BE2C (cell line): ENCODE results near the gene ZFC3H1.
"Not testable (repeated sequence)": the region's sequence is repeated elsewhere in the genome, so short reads cannot be mapped to it uniquely, and the experiment has no call there.

ENCODE experiments used
- DNase-seq: peaks from one replicate; pipeline ENCODE4 v3.0.0-alpha.2; 2020
- H3K27me3 ChIP-seq: fragments of 250-450 bp; sonication (Bioruptor Pico); 2 replicates; pipeline ENCODE4 v1.5.1; 2020; ENCODE audit warnings: mild to moderate bottlenecking
- H3K36me3 ChIP-seq: fragments of 250-450 bp; sonication (Bioruptor Pico); 2 replicates; pipeline ENCODE4 v1.5.1; 2020; ENCODE audit warnings: mild to moderate bottlenecking
- H3K4me1 ChIP-seq: fragments of 250-450 bp; sonication (Bioruptor Pico); 2 replicates; pipeline ENCODE4 v1.5.1; 2020
- H3K4me3 ChIP-seq: 2 replicates; pipeline ENCODE4 v1.5.1; 2011; ENCODE audit warnings: low read depth, low read length
- H3K9me3 ChIP-seq: fragments of 250-450 bp; sonication (Bioruptor Pico); 2 replicates; pipeline ENCODE4 v1.5.1; 2020
- TF ChIP-seq, protein P1 (sequence below): IDR thresholded peaks from 2 replicates; pipeline ENCODE4 v1.5.1; 2012; ENCODE audit warnings: mild to moderate bottlenecking, low read depth, low read length

The ZFC3H1 gene

DNA sequence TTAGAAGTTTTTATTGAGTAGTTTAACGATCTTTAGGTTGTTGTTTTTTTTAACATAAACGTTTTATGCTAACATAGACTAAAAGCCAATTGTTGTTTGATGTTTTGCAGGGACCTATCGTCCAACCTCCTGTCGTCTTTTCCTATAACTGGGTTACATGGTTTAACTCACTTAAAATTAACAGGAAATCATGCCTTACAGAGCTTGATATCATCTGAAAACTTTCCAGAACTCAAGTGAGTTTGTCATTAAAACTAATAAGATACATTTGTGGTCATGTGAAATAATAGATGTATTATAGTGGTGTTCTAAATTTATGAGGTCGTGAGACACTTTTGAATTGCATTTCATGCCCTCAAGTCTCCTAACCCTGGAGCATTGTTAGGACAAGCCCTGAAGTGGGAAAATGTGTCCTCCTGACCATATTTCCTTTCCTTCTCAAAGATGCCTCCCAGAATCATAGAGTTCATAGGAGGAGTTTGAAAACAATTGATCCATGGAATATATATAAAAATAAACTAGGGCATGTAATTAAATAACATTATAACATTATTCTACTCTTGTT lies 84.9 kb downstream of the ZFC3H1 start:
- Histone ChIP-seq H3K36me3 (peaks cover 24% of the 10 kb centered on the region), H3K27me3 (no peaks in the 10 kb centered on the region), H3K9me3 (no peaks in the 10 kb centered on the region), H3K4me3 (no peak overlapping the region), H3K4me1 (peaks cover 30% of the 10 kb centered on the region)
- TF ChIP-seq, protein P1, sequence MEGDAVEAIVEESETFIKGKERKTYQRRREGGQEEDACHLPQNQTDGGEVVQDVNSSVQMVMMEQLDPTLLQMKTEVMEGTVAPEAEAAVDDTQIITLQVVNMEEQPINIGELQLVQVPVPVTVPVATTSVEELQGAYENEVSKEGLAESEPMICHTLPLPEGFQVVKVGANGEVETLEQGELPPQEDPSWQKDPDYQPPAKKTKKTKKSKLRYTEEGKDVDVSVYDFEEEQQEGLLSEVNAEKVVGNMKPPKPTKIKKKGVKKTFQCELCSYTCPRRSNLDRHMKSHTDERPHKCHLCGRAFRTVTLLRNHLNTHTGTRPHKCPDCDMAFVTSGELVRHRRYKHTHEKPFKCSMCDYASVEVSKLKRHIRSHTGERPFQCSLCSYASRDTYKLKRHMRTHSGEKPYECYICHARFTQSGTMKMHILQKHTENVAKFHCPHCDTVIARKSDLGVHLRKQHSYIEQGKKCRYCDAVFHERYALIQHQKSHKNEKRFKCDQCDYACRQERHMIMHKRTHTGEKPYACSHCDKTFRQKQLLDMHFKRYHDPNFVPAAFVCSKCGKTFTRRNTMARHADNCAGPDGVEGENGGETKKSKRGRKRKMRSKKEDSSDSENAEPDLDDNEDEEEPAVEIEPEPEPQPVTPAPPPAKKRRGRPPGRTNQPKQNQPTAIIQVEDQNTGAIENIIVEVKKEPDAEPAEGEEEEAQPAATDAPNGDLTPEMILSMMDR: no peak
- no peak for DNase-seq

DNA sequence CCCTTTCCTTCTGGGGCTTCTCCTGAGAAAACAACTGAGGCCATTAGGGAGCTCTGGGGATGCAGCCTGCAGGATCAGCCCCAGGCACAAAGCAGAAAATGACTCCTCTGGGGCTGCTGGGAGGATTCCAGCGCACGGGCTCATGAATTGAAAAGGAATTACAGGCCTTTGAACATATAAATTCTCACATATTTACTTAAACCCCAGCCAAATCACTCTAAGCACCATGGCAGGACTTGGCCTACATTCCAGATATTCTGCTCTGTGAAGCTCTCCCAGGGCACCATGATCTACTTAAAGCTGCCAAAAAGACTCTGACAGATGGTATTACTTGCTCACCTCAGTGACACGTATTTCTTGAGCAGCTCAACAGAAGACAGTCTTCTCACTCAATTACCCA lies 87.2 kb downstream of the ZFC3H1 start:
- Histone ChIP-seq H3K9me3 (no peaks in the 10 kb centered on the region), H3K4me1 (peaks cover 38% of the 10 kb centered on the region), H3K27me3 (no peaks in the 10 kb centered on the region), H3K4me3 (no peak overlapping the region), H3K36me3 (peaks cover 37% of the 10 kb centered on the region)
- TF ChIP-seq, protein P1: no peak
- no peak for DNase-seq

DNA sequence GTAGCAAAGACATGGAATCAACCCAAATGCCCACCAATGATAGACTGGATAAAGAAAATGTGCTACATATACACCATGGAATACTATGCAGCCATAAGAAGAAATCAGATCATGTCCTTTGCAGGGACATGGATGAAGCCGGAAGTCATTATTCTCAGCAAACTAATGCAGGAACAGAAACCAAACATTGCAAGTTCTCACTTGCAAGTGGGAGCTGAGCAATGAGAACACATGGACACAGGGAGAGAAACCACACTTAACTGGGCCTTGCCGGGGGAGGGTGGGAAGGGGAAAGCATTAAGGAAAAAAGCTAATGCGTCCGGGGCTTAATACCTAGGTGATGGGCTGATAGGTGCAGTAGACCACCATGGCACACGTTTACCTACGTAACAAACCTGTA lies 93.8 kb downstream of the ZFC3H1 start:
- H3K4me3 ChIP-seq, DNase-seq, H3K9me3 ChIP-seq, H3K27me3 ChIP-seq: not testable (repeated sequence)
- H3K4me1 ChIP-seq: peaks cover 39% of the 10 kb centered on the region
- H3K36me3 ChIP-seq: peaks cover 40% of the 10 kb centered on the region

DNA sequence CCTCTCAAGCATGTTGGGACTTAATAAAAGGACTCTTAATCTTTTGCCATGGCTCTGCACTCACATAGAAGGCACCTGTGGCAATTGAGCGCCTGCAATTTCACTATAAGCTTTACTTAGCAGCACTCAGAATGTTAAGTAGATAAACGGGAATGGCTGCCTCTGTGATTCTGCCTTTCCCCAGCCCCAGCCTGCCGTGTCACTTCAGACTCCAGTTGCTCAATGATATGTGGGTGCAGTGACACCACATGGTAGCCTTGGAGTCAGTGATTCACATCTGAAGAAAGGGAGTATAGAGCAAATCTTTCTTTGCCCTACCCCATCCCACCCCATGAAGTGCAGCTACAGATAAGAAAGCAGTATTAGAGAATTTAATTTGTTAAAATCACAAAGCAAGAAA lies 96.1 kb downstream of the ZFC3H1 start:
- Histone ChIP-seq H3K36me3 (peaks cover 31% of the 10 kb centered on the region), H3K27me3 (no peaks in the 10 kb centered on the region), H3K4me1 (peaks cover 40% of the 10 kb centered on the region), H3K9me3 (no peaks in the 10 kb centered on the region), H3K4me3 (no peak overlapping the region)
- TF ChIP-seq, protein P1: no peak
- no peak for DNase-seq

DNA sequence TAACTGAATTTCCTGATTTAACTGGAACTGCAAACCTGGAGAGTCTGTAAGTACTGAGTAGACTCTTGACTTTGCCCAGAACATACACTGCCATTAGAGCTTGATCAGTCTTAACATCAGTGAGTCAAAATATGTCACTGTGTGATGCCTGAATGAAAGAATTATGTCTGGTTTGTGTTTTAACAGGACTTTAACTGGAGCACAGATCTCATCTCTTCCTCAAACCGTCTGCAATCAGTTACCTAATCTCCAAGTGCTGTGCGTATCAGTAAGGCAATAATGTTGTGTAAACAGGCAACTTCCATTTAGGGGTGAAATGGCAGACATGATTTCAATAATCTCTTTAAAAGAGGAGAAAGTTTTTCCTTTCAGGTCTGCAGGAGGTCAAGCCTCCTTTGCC lies 97.0 kb downstream of the ZFC3H1 start:
- Histone ChIP-seq H3K27me3 (no peaks in the 10 kb centered on the region), H3K4me3 (no peak overlapping the region), H3K36me3 (peaks cover 22% of the 10 kb centered on the region), H3K4me1 (peaks cover 43% of the 10 kb centered on the region), H3K9me3 (no peaks in the 10 kb centered on the region)
- TF ChIP-seq, protein P1: no peak
- DNase-seq: no peak

DNA sequence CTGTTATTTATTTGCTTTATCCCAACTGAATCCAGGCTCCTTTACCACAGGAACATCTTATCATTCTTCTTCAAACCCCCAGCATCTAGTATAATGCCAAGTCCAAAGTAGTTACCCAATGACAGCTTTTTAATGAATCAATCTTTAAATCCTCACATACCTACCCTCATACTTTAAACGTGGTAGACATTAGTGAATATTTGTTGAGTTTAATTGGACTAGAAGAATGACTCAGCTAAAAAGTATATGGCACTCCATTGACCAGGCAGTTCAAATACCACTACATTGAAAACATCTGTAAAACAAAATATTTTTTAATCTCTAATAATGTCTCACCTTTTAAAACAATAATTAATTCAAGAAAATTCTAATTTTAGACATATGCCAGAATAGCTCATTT lies 98.1 kb downstream of the ZFC3H1 start:
- TF ChIP-seq, protein P1: no peak
- DNase-seq: no peak
- Histone ChIP-seq H3K4me3 (no peak overlapping the region), H3K4me1 (peaks cover 47% of the 10 kb centered on the region), H3K9me3 (no peaks in the 10 kb centered on the region), H3K36me3 (peaks cover 22% of the 10 kb centered on the region), H3K27me3 (no peaks in the 10 kb centered on the region)
